GM23338 (cell line): ENCODE results near the gene ARL6IP4. TPM values are rescaled to one million over a fixed set of nuclear protein-coding genes. Genes with fewer than 3 reads are reported as not detected.

Experiments
- ATAC-seq: fragments of 200-7000 bp; cut with Tn5 transposase; 3 replicates; pipeline ENCODE4 v1.9.1; 2020
- DNase-seq: peaks from one replicate; pipeline ENCODE4 v3.0.0-alpha.2; 2015; ENCODE audit warnings: low spot score
- H2AFZ ChIP-seq: fragments of 200-600 bp; sonication (generic); 2 replicates; pipeline ENCODE4 v1.8.0; 2016; ENCODE audit warnings: antibody characterized with exemption, mild to moderate bottlenecking, moderate library complexity
- H3F3A ChIP-seq: fragments of 200-600 bp; sonication (generic); replicated peaks from 2 replicates; pipeline ENCODE4 v1.8.0; 2017; ENCODE audit warnings: antibody characterized with exemption, mixed run types, low read depth
- H3K27ac ChIP-seq: fragments of 200-600 bp; sonication (generic); 2 replicates; pipeline ENCODE4 v1.6.1; 2016; ENCODE audit warnings: low read depth
- H3K27me3 ChIP-seq: fragments of 200-600 bp; sonication (generic); 2 replicates; pipeline ENCODE4 v1.8.0; 2016; ENCODE audit warnings: mild to moderate bottlenecking, mixed run types, moderate library complexity; ENCODE audit not compliant: insufficient read depth
- H3K36me3 ChIP-seq: fragments of 200-600 bp; sonication (generic); 2 replicates; pipeline ENCODE4 v1.8.0; 2016; ENCODE audit warnings: mild to moderate bottlenecking; ENCODE audit not compliant: insufficient read depth
- H3K4me1 ChIP-seq: fragments of 200-600 bp; sonication (generic); 2 replicates; pipeline ENCODE4 v1.8.0; 2016; ENCODE audit warnings: mild to moderate bottlenecking, moderate library complexity; ENCODE audit not compliant: insufficient read depth
- H3K4me2 ChIP-seq: fragments of 200-600 bp; sonication (generic); 2 replicates; pipeline ENCODE4 v1.7.1; 2017; ENCODE audit warnings: mixed run types
- H3K4me3 ChIP-seq: fragments of 200-600 bp; sonication (generic); 2 replicates; pipeline ENCODE4 v1.6.1; 2016; ENCODE audit warnings: mixed run types
- H3K79me2 ChIP-seq: fragments of 200-600 bp; sonication (generic); replicated peaks from 2 replicates; pipeline ENCODE4 v1.8.0; 2017; ENCODE audit warnings: mild to moderate bottlenecking; ENCODE audit not compliant: insufficient read depth
- H3K9me2 ChIP-seq: fragments of 200-600 bp; sonication (generic); 2 replicates; pipeline ENCODE4 v1.8.0; 2017; ENCODE audit not compliant: insufficient read depth
- H4K20me1 ChIP-seq: fragments of 200-600 bp; sonication (generic); replicated peaks from 2 replicates; pipeline ENCODE4 v1.8.0; 2017; ENCODE audit warnings: mild to moderate bottlenecking; ENCODE audit not compliant: insufficient read depth
- H3K27ac Mint-ChIP-seq: 2 replicates; pipeline ENCODE4 v1.8.0; 2020; ENCODE audit warnings: inconsistent platforms, mild to moderate bottlenecking, moderate library complexity, mixed read lengths
- H3K27me3 Mint-ChIP-seq: 3 replicates; pipeline ENCODE4 v1.8.0; 2022; ENCODE audit warnings: low read depth, mild to moderate bottlenecking, moderate library complexity, mixed read lengths, inconsistent platforms; ENCODE audit not compliant: insufficient read depth, poor library complexity
- H3K36me3 Mint-ChIP-seq: 3 replicates; pipeline ENCODE4 v1.8.0; 2021; ENCODE audit warnings: low read depth, mild to moderate bottlenecking, inconsistent platforms, moderate library complexity, mixed read lengths
- H3K4me1 Mint-ChIP-seq: 3 replicates; pipeline ENCODE4 v1.8.0; 2020; ENCODE audit warnings: mild to moderate bottlenecking, inconsistent platforms, mixed read lengths
- H3K4me3 Mint-ChIP-seq: 3 replicates; pipeline ENCODE4 v1.8.0; 2021; ENCODE audit warnings: moderate library complexity, mild to moderate bottlenecking, inconsistent platforms, mixed read lengths
- H3K9me3 Mint-ChIP-seq: 3 replicates; pipeline ENCODE4 v1.8.0; 2020; ENCODE audit warnings: moderate library complexity, mild to moderate bottlenecking, inconsistent platforms, mixed read lengths
- CREB1 ChIP-seq: fragments of 250-450 bp; sonication (Bioruptor Pico); IDR thresholded peaks from 2 replicates; pipeline ENCODE4 v1.5.0; 2020; ENCODE audit warnings: low read depth, mild to moderate bottlenecking, moderate library complexity
- EZH2 ChIP-seq: fragments of 200-600 bp; sonication (generic); IDR thresholded peaks from one replicate; pipeline ENCODE4 v1.8.0; 2017; ENCODE audit warnings: antibody characterized with exemption, mild to moderate bottlenecking, low read depth; ENCODE audit not compliant: unreplicated experiment
- EZH2phosphoT487 ChIP-seq: fragments of 200-600 bp; sonication (generic); IDR thresholded peaks from one replicate; pipeline ENCODE4 v1.8.1; 2018; ENCODE audit warnings: antibody characterized with exemption; ENCODE audit not compliant: unreplicated experiment
- JUNB ChIP-seq: IDR thresholded peaks from one replicate; pipeline ENCODE4 v1.6.1; 2016; ENCODE audit warnings: antibody characterized with exemption; ENCODE audit not compliant: unreplicated experiment
- NANOG ChIP-seq: IDR thresholded peaks from 2 replicates; pipeline ENCODE4 v1.6.1; 2016; ENCODE audit warnings: antibody characterized with exemption, borderline replicate concordance
- POLR2AphosphoS5 ChIP-seq: IDR thresholded peaks from 2 replicates; pipeline ENCODE4 v1.6.1; 2016; ENCODE audit warnings: antibody characterized with exemption, low read depth
- REST ChIP-seq: IDR thresholded peaks from one replicate; pipeline ENCODE4 v1.6.1; 2018; ENCODE audit warnings: antibody characterized with exemption; ENCODE audit not compliant: unreplicated experiment
- STAT1 ChIP-seq: IDR thresholded peaks from one replicate; pipeline ENCODE4 v1.6.1; 2016; ENCODE audit warnings: antibody characterized with exemption; ENCODE audit not compliant: unreplicated experiment
- ZNF114 ChIP-seq: fragments of 250-450 bp; sonication (Bioruptor Pico); IDR thresholded peaks from 2 replicates; pipeline ENCODE4 v1.5.0; 2020; ENCODE audit warnings: mild to moderate bottlenecking, moderate library complexity
- ZNF331 ChIP-seq: fragments of 250-450 bp; sonication (Bioruptor Pico); IDR thresholded peaks from 2 replicates; pipeline ENCODE4 v1.5.0; 2020; ENCODE audit warnings: low read depth, mild to moderate bottlenecking, moderate library complexity
- polyA plus RNA-seq: library from polyadenylated mRNA; unstranded; fragments of >200 nt; fragmentation: Nextera tagmentation; extraction: Ambion mirVana; gene quantifications from 2 replicates; pipeline ENCODE4 v1.2.1, GENCODE V29; 2016
- total RNA-seq: library from RNA; depleted of rRNA; stranded (reverse); fragments of >200 nt; shearing (Covaris generic); gene quantifications from 2 replicates; pipeline ENCODE4 v1.2.3, GENCODE V29; 2014
- TF ChIP-seq, protein P1 (sequence below): IDR thresholded peaks from 2 replicates; pipeline ENCODE4 v1.6.1; 2016; ENCODE audit warnings: antibody characterized with exemption
- TF ChIP-seq, protein P2 (sequence below): fragments of 250-450 bp; sonication (Bioruptor Pico); IDR thresholded peaks from 2 replicates; pipeline ENCODE4 v1.5.0; 2020; ENCODE audit warnings: mild to moderate bottlenecking, moderate library complexity
- TF ChIP-seq, protein P3 (sequence below), 2 experiments: fragments of 200-600 bp in 1 of 2; sonication (generic) in 1 of 2; conservative IDR thresholded peaks; 2 replicates each; pipeline versions ENCODE4 v1.5.1 to v1.6.1; 2016 to 2017; ENCODE audit warnings: antibody characterized with exemption in 2 of 2, low read depth in 2 of 2, mild to moderate bottlenecking in 2 of 2, moderate library complexity in 1 of 2

Gene ARL6IP4
- total and polyA plus RNA-seq, 2 experiments from 2014 or later, result 85.5 to 169 TPM

DNA sequence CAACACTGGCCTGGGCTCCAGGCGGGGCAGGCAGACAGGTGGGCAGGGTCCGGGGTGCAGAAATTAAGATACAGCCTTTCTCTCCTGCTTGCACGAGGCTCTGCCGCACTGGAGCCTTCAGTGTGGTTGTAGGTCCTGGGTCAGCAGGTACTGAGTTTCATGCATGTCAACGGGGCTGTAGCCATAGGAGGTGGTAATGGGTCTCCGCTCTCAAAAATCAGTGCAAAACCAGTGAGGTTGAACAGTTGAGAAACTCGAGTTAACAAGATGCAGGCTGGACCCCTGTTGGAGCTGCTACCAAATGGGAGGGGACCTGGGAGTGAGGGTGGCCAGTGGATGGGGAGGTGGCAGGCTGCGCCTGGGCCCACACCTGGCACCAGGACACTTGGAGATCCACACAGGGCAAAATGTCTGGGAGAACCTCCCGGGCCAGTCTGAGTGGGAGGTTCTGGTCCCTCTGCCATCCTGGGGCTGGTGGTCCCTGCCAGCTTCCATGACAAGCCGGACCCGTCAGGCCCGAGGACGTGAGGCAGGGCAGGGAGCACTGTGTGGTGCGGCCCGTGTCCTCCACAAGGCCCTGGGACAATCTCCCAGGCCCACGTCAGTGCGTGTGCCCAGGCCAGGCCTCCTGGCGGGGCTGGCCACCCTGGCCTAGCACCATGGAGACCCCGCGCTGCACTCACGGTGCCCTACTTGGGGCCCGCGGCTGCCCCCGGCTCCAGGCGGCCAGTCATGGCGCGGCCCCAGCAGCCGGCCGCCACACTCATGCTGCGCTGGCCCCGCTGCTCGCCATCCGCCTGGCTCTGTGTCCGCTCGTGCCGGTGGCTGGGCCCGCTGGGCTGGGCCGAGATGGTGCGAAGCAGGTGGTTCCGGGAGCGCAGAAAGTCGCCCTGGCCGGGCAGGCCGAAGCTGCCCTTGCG, 5.1 kb downstream of the ARL6IP4 start:
- no peak overlapping the region for H3K4me3 ChIP-seq
- no peaks in the 10 kb centered on the region for H3K27me3 ChIP-seq
- Mint-ChIP-seq H3K4me3 (no peak overlapping the region), H3K36me3 (no peaks in the 10 kb centered on the region; the same call in 2 of the 3 replicates), H3K27me3 (peaks cover 10% of the 10 kb centered on the region), H3K27ac (no peak overlapping the region), H3K4me1 (peaks cover 19% of the 10 kb centered on the region), H3K9me3 (no peaks in the 10 kb centered on the region)
- H3K4me1 ChIP-seq, result peaks cover 9% of the 10 kb centered on the region; the same call in 1 of the 2 replicates
- TF ChIP-seq JUNB (no peak), ZNF331 (CRISPR knock-in tag) (no peak), ZNF114 (no peak), EZH2 (no peak), STAT1 (no peak), CREB1 (CRISPR knock-in tag) (no peak), NANOG (no peak), EZH2phosphoT487 (no peak), REST (no peak), POLR2AphosphoS5 (no peak)
- TF ChIP-seq, protein P1, sequence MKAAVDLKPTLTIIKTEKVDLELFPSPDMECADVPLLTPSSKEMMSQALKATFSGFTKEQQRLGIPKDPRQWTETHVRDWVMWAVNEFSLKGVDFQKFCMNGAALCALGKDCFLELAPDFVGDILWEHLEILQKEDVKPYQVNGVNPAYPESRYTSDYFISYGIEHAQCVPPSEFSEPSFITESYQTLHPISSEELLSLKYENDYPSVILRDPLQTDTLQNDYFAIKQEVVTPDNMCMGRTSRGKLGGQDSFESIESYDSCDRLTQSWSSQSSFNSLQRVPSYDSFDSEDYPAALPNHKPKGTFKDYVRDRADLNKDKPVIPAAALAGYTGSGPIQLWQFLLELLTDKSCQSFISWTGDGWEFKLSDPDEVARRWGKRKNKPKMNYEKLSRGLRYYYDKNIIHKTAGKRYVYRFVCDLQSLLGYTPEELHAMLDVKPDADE, result no peak
- TF ChIP-seq, protein P2, sequence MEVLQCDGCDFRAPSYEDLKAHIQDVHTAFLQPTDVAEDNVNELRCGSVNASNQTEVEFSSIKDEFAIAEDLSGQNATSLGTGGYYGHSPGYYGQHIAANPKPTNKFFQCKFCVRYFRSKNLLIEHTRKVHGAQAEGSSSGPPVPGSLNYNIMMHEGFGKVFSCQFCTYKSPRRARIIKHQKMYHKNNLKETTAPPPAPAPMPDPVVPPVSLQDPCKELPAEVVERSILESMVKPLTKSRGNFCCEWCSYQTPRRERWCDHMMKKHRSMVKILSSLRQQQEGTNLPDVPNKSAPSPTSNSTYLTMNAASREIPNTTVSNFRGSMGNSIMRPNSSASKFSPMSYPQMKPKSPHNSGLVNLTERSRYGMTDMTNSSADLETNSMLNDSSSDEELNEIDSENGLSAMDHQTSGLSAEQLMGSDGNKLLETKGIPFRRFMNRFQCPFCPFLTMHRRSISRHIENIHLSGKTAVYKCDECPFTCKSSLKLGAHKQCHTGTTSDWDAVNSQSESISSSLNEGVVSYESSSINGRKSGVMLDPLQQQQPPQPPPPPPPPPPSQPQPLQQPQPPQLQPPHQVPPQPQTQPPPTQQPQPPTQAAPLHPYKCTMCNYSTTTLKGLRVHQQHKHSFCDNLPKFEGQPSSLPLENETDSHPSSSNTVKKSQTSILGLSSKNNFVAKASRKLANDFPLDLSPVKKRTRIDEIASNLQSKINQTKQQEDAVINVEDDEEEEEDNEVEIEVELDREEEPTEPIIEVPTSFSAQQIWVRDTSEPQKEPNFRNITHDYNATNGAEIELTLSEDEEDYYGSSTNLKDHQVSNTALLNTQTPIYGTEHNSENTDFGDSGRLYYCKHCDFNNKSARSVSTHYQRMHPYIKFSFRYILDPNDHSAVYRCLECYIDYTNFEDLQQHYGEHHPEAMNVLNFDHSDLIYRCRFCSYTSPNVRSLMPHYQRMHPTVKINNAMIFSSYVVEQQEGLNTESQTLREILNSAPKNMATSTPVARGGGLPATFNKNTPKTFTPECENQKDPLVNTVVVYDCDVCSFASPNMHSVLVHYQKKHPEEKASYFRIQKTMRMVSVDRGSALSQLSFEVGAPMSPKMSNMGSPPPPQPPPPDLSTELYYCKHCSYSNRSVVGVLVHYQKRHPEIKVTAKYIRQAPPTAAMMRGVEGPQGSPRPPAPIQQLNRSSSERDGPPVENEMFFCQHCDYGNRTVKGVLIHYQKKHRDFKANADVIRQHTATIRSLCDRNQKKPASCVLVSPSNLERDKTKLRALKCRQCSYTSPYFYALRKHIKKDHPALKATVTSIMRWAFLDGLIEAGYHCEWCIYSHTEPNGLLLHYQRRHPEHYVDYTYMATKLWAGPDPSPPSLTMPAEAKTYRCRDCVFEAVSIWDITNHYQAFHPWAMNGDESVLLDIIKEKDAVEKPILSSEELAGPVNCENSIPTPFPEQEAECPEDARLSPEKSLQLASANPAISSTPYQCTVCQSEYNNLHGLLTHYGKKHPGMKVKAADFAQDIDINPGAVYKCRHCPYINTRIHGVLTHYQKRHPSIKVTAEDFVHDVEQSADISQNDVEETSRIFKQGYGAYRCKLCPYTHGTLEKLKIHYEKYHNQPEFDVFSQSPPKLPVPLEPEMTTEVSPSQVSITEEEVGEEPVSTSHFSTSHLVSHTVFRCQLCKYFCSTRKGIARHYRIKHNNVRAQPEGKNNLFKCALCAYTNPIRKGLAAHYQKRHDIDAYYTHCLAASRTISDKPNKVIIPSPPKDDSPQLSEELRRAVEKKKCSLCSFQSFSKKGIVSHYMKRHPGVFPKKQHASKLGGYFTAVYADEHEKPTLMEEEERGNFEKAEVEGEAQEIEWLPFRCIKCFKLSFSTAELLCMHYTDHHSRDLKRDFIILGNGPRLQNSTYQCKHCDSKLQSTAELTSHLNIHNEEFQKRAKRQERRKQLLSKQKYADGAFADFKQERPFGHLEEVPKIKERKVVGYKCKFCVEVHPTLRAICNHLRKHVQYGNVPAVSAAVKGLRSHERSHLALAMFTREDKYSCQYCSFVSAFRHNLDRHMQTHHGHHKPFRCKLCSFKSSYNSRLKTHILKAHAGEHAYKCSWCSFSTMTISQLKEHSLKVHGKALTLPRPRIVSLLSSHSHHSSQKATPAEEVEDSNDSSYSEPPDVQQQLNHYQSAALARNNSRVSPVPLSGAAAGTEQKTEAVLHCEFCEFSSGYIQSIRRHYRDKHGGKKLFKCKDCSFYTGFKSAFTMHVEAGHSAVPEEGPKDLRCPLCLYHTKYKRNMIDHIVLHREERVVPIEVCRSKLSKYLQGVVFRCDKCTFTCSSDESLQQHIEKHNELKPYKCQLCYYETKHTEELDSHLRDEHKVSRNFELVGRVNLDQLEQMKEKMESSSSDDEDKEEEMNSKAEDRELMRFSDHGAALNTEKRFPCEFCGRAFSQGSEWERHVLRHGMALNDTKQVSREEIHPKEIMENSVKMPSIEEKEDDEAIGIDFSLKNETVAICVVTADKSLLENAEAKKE, result no peak
- TF ChIP-seq, protein P3, sequence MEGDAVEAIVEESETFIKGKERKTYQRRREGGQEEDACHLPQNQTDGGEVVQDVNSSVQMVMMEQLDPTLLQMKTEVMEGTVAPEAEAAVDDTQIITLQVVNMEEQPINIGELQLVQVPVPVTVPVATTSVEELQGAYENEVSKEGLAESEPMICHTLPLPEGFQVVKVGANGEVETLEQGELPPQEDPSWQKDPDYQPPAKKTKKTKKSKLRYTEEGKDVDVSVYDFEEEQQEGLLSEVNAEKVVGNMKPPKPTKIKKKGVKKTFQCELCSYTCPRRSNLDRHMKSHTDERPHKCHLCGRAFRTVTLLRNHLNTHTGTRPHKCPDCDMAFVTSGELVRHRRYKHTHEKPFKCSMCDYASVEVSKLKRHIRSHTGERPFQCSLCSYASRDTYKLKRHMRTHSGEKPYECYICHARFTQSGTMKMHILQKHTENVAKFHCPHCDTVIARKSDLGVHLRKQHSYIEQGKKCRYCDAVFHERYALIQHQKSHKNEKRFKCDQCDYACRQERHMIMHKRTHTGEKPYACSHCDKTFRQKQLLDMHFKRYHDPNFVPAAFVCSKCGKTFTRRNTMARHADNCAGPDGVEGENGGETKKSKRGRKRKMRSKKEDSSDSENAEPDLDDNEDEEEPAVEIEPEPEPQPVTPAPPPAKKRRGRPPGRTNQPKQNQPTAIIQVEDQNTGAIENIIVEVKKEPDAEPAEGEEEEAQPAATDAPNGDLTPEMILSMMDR (conservative IDR thresholded peaks at IDR 0.05; ENCODE audit: low read depth in 2 of 2), result no peak
- H3K36me3 ChIP-seq, result no peaks in the 10 kb centered on the region; the same call in 1 of the 2 replicates
- H3K79me2 ChIP-seq, result peaks cover 10% of the 10 kb centered on the region; the same call in 1 of the 2 replicates
- no peak overlapping the region for H3K27ac ChIP-seq
- H3K4me2 ChIP-seq, result no peak overlapping the region
- DNase-seq, result peak; percentile 20
- ATAC-seq, result peak; percentile 9
- no peaks in the 10 kb centered on the region for H3K9me2 ChIP-seq
- no peaks in the 10 kb centered on the region for H4K20me1 ChIP-seq
- H2AFZ ChIP-seq, result no peak overlapping the region
- H3F3A ChIP-seq, result no peaks in the 10 kb centered on the region
